Tibial artery (tissue), 4 donors: Measurements from ENCODE around the gene ADCY1.

Experiments used
- DNase-seq, 2 donors: peaks; one replicate each; pipeline ENCODE4 v3.0.0-alpha.2; 2019
- H3K27ac ChIP-seq, 2 donors: fragments of 200-600 bp; sonication (generic) in 1 of 2; 1 replicate in 1 of 2; 2 replicates in 1 of 2; pipeline ENCODE4 v1.5.1; 2018 to 2019; ENCODE audit warnings: mild to moderate bottlenecking in 1 of 2
- H3K27me3 ChIP-seq, 2 donors: fragments of 200-600 bp; sonication (generic) in 1 of 2; one replicate each; pipeline versions ENCODE4 v1.5.1 to v1.6.0; 2016 to 2019
- H3K36me3 ChIP-seq, 3 donors: fragments of 200-600 bp; sonication (generic) in 2 of 3; one replicate each; pipeline ENCODE4 v1.5.1; 2016 to 2019; ENCODE audit warnings: mild to moderate bottlenecking in 2 of 3
- H3K4me1 ChIP-seq, 4 donors: fragments of 200-600 bp; sonication (generic) in 2 of 4; 1 replicate in 3 of 4; 2 replicates in 1 of 4; pipeline ENCODE4 v1.5.1; 2016 to 2019
- H3K4me3 ChIP-seq, 2 donors: fragments of 200-600 bp; sonication (generic) in 1 of 2; 1 replicate in 1 of 2; 2 replicates in 1 of 2; pipeline ENCODE4 v1.5.1; 2018 to 2019; ENCODE audit warnings: mild to moderate bottlenecking in 2 of 2
- H3K9me3 ChIP-seq, 3 donors: fragments of 200-600 bp; sonication (generic) in 1 of 3; one replicate each; pipeline ENCODE4 v1.5.1; 2016 to 2019
- CTCF ChIP-seq, 2 experiments: fragments of 200-600 bp in 1 of 2; fragments of 450-650 bp in 1 of 2; IDR thresholded peaks; one replicate each; pipeline ENCODE4 v1.5.1; 2017 to 2019; ENCODE audit warnings: antibody characterized with exemption in 2 of 2, mild to moderate bottlenecking in 1 of 2, moderate library complexity in 1 of 2
- intact Hi-C: fragments of 100-400 bp; cut with DNase I; formaldehyde crosslinking; loops from one replicate; pipeline ENCODE4 v1.15.0; 2023; ENCODE audit warnings: low total_unique reads

The ADCY1 gene

GRCh38 chr7:45591101-45591906 lies 17.1 kb downstream of the ADCY1 start:
- Histone ChIP-seq H3K27ac (no peak overlapping the region), H3K36me3 (no peaks in the 10 kb centered on the region), H3K4me1 (no peaks in the 10 kb centered on the region), H3K4me3 (no peak overlapping the region), H3K27me3 (no peaks in the 10 kb centered on the region), H3K9me3 (no peaks in the 10 kb centered on the region)
- no peak for DNase-seq
- intact Hi-C loops, result no loop called here
- no peak for TF ChIP-seq CTCF (IDR thresholded peaks at IDR 0.05)

DNA sequence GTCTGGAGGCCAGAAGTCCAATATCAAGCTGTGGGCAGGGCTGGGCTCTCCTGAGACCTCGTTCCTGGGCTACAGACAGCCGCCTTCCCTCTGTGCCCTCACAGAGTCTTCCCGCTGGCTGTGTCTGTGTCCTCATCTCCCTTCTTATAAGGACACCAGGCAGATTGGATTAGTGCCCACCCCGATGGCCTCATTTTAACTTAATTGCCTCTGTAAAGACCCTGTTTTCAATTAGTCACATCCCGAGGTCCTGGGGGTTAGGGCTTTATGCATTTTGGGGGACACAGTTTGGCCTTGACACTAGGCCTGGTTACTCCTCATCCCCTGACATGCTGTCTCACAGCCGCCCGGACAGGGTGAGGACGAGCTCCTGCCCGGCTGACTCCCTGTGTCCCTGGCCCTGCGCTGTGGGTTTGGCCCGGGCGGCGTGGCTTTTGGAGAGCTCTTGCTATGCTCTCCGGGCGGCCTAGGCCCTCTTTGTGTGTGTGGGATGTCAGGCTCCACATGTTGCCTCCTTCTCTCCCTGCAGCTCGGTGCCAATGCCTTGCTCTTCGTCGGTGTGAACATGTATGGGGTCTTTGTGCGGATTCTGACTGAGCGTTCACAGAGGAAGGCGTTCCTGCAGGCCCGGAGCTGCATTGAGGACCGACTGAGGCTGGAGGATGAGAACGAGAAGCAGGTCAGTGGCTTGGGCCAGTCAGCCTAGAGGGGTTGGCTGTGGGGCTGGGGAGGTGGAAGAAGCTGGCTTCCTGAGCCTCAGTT lies 18.2 kb downstream of the ADCY1 start:
- no peaks in the 10 kb centered on the region for H3K27me3 ChIP-seq
- no peak overlapping the region for H3K4me3 ChIP-seq
- H3K4me1 ChIP-seq, result no peaks in the 10 kb centered on the region
- intact Hi-C loops, result no loop called here
- no peak for TF ChIP-seq CTCF (IDR thresholded peaks at IDR 0.05)
- no peaks in the 10 kb centered on the region for H3K9me3 ChIP-seq
- H3K27ac ChIP-seq, result no peak overlapping the region
- H3K36me3 ChIP-seq, result no peaks in the 10 kb centered on the region
- DNase-seq, result no peak

DNA sequence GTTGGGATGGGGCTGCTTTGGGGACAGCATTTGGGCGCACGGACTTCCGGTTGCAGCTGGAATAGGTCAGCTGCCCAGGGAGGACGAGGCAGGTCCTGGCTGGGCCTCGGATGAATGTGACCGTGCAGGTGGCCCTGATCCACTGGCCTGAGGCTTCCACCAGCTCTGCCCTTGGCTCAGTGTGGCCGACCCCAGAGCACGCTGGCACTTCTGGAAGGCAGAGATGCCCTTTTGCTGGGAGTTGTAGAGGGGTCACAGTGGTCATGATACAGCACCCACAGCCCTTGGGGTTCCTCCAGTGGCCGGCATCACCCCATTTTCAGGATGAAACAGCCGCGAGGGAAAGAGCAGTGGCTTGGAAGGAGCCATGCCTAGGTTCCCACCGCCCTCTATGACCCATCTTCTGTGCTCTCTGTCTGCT lies 19.0 kb downstream of the ADCY1 start:
- H3K36me3 ChIP-seq, result no peaks in the 10 kb centered on the region
- H3K27ac ChIP-seq, result no peak overlapping the region
- H3K4me1 ChIP-seq, result no peaks in the 10 kb centered on the region
- H3K4me3 ChIP-seq, result no peak overlapping the region
- TF ChIP-seq CTCF (IDR thresholded peaks at IDR 0.05), result no peak
- no peaks in the 10 kb centered on the region for H3K9me3 ChIP-seq
- H3K27me3 ChIP-seq, result no peaks in the 10 kb centered on the region
- DNase-seq, result no peak
- intact Hi-C loops, result no loop called here

GRCh38 chr7:45593877-45594276 lies 19.7 kb downstream of the ADCY1 start:
- TF ChIP-seq CTCF (IDR thresholded peaks at IDR 0.05), result no peak
- no peaks in the 10 kb centered on the region for H3K9me3 ChIP-seq
- no peak overlapping the region for H3K27ac ChIP-seq
- H3K4me3 ChIP-seq, result no peak overlapping the region
- no peaks in the 10 kb centered on the region for H3K4me1 ChIP-seq
- H3K27me3 ChIP-seq, result no peaks in the 10 kb centered on the region
- DNase-seq, result no peak
- intact Hi-C loops, result no loop called here
- no peaks in the 10 kb centered on the region for H3K36me3 ChIP-seq

GRCh38 chr7:45594745-45595535 lies 20.8 kb downstream of the ADCY1 start:
- Histone ChIP-seq H3K27me3 (no peaks in the 10 kb centered on the region), H3K36me3 (no peaks in the 10 kb centered on the region), H3K4me1 (no peaks in the 10 kb centered on the region), H3K9me3 (no peaks in the 10 kb centered on the region), H3K27ac (no peak overlapping the region), H3K4me3 (no peak overlapping the region)
- intact Hi-C loops, result no loop called here
- TF ChIP-seq CTCF (IDR thresholded peaks at IDR 0.05), result no peak
- DNase-seq, result no peak
